GM19193 (cell line): ENCODE results near the gene BABAM1.

Experiments used
- POLR2A ChIP-seq: IDR thresholded peaks from 4 replicates; pipeline ENCODE4 v1.6.1; 2011; ENCODE audit not compliant: insufficient read depth, insufficient read length; ENCODE audit errors: extremely low read depth

BABAM1 gene

DNA sequence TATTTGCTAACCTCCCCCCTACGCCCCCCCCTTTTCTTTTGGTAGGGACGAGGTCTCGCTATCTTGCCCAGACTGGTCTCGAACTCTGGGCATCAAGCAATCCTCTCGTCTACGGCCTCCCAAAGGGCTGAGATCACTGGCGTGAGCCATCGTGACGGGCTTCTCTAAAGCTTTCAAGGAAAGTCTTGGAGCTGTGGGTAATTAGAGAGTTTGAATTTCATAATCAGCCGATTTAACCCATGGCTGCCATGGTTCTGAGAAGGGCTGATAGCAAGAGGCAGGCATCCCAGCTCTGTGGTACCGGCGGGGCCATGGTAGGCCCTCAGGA, 36.7 kb downstream of the BABAM1 start:
- no peak for TF ChIP-seq POLR2A

DNA sequence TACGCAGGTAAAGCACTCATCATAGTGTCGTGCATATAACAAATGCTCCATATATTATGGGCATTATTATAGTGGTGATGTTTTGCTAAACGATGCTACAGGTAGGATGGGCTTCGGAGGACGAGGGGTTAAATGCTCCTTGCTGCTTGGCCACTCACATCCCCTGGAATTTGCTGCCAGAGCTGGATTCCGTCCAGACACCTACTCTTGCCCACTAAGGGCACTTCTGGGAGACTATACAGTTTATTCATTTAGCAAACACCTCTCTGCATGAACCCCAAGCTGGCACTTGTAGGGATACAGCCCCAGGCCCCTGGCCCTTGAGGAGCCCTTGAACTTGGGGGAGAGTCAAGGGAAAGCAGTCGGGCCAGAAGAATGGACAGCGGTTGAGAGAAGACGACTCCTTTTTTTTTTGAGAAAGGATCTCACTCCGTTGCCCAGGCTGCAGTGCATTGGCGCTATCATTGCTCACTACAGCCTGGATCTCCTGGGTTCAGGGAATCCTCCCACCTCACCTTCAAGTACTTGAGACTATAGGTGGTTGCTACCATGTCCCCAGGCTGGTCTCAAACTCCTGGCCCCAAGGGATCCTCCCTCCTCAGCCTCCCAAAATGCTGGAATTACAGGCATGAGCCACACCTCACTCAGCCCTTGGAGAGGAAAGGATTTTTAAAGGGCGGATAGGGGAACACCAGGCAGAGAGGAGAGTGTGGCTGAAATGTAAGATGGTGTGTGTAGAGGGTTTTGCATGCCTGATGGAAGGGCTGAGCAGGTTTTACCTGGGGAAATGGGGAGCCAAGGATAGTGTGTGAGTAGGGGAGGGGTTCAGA, 37.4 kb downstream of the BABAM1 start:
- no peak for TF ChIP-seq POLR2A

GRCh38 chr19:17305216-17305516, 37.9 kb downstream of the BABAM1 start:
- TF ChIP-seq POLR2A: no peak

DNA sequence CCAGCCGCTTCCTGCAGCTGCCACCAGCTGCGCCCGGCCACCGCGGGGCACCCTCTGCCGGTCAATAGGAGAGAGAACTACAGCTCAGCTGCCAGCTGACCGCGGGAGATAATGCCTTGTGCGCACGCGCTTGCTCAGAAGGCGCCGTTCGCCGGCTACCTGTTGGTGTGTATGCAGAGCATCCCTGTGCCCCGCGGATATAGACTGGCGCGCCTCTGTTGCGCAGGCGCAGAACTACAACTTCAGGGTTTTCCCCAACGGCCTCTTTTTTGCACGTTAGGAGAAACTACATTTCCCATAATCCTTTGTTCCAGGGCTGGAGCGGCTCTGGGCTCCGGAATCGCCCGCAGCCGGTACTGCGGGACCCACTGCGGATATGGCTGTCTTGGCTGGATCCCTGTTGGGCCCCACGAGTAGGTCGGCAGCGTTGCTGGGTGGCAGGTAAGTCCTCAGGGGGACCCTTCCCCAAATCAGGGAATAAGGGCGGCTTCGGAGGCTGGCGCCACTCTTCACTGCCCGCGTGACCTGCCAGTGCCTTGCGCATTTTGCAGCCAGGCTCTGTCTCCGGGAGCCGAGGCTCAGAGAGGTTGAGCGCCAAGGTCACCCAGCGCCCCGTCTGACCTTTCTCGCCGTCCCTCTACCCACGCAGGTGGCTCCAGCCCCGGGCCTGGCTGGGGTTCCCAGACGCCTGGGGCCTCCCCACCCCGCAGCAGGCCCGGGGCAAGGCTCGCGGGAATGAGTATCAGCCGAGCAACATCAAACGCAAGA, 38.5 kb downstream of the BABAM1 start, which contains the start of gene MRPL34:
MRPL34 (plus strand) TSS at position 356 of the 768 bp plus-strand sequence; CDS start at position 377, 21 bp downstream.
- TF ChIP-seq POLR2A: peak; percentile 62

DNA sequence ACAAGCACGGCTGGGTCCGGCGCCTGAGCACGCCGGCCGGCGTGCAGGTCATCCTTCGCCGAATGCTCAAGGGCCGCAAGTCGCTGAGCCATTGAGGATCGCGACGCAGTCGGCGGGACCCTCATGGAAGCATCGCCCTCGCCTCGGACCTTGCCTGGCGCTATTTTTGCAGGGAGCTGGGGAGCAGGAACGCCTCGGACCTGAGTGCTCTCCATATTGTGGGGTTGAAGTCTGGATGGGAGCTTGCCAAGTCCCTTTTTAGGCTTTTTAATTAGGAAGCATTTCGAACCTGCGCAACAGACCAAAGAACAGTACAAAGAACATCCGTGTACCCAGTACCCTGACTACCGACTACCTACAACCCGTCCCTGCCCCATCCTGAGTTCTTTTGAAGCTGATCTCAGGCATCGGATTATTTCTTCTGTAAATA, 39.1 kb downstream of the BABAM1 start:
- TF ChIP-seq POLR2A: no peak

- TF ChIP-seq POLR2A: no peak
Observed at GRCh38 chr19:17307876-17308377, 40.7 kb downstream of the BABAM1 start.

DNA sequence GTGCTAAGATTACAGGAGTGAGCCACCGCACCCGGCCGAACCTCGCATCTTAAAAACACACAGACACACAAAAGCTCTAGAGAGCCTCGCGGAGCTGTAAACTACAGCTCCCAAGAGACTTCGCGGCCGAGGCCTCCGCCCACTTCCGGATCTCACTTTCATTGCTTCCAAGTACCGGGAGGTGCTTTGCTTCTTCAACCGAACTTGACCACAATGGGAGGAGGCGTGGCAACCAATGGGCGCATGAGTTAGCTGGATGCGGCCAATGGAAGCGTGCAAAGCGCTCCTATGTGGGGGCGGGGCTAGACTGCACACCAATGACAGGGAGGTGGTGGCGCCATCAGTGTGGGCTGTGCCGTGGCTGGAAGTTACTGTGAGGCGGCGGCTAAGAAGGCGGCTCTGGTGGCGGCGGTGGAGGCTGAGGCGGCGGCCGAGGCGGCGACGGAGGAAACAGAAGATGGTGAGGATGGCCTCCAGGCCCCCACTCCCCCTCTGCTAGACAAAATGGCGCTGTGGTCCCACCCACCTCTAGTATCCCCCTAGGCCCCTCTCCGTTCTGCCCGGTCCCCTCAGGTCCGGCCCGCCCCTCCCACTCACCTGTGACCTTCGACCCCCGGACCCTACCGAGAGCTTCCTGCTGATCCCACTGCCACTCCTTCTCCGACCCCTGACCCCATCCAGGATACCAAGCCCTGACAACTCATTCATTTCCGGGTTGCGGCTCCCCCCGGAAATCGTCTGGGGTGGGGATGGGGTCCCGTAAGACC, 42.1 kb downstream of the BABAM1 start, which contains the start of gene DDA1:
DDA1 (plus strand) TSS at position 366 of the 767 bp plus-strand sequence; CDS start at position 458, 92 bp downstream.
- peak; percentile 70 for TF ChIP-seq POLR2A

DNA sequence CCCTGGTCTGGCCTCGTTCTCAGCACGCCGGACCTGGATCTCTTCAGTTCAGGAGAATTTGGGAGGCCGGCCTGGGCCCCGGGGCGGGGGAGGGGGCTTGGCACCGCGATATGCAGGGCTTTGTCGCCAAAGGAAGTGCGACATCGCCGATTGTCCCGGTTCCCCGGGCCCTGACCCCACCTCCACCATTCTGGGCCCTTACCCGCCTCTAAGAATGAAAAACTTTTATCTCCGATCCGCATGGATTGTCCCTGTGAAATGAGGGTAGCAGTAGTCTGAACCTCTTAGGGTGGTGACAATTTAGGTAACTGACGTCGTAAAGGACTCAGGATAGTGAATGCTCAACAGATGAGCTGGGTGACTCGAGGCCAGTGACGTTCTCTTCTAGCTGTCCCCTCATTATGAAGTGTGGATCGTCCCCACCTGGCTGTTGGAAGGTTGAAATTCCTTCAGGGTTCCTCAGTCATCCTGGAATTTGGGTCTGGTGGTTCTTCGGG, 42.8 kb downstream of the BABAM1 start:
- no peak for TF ChIP-seq POLR2A

- no peak for TF ChIP-seq POLR2A
Observed at GRCh38 chr19:17311455-17312188, 44.4 kb downstream of the BABAM1 start.

DNA sequence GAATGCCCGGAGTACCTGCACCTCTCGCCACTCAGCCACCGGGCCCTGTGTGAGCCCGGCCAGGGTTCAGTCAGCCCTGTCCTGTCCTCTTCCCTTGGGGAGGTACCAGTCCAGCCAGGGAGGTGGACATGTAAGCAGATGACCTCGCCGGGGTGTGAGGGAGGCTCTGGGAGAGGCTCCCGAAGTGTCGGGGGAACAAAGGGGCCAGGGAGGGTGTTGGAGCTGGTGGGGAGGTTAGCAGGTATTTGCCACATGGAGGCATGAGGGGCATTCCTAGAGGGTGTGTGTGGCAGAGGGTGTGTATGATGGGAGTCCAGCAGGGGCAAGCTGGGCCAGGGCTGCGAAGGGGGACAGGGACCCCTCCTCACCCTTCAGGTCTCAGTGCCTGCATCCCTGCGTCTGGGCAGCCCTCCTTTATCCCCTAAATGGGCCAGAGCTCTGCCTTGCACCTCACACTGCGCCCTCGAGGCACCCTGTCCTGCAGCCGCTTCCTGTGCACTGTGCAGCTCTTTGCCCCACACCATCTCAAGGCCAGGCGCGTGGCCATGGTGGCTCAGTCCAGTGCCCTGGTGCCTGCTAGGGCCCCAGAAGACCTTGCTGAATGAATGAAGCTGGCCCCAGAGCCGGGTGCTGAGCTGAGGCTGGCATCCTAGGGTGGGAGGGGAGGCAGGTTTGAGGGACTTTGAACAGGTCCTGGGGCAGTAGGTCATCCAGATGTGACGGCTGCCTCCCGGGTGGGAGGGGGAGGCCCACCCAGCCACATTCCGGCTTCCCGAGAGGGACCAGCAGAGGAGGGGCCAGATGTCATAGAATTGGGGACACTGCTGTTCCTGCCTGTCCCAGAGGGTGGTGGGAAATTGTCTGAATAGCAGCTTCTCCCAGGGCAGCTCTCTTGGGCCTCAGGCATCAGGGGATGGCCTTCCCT, 45.2 kb downstream of the BABAM1 start:
- TF ChIP-seq POLR2A: no peak

DNA sequence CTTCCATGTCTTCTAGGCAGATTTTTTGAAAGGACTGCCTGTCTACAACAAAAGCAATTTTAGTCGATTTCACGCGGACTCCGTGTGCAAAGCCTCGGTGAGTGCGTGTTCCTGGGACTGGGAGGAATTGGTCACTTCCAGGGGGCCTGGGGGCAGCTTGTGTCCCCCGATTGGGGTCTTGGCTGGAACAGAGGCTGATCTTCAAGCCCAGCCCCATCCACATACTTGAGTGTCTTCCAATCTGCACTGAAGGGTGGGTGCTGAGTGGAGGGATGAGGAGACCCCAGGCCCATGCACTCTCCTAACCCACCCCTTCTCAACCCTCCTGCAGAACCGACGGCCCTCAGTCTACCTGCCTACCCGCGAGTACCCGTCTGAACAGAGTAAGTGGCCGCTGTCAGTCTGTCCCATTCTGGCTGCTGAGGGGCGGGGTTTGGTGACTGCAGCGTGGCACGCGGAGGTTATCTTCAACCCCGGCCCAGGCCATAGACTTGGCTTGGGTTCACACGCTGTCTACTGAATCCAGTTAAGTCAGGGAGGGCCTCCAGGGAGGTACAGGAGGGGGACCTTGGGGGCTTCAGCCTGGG, 46.9 kb downstream of the BABAM1 start:
- TF ChIP-seq POLR2A: no peak

DNA sequence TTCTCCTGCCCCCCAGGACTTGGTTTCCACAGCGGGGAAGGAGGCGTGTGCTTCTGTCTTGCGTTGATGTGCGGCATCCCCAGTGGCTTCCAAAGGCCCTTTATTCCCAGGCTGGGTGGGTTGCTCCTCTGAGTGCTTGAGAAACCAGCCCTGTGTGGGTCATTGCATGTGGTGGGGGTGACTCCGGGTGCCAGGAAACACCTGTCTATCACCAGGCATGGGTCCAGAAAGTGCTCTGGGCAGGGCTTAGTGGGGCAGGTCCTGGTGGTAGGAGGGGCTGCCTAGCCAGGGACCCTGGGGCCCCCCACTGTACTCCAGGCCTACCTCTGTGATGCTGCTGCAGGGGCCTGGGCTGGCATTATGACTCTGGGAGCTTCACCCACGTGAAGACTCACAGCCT, 51.7 kb downstream of the BABAM1 start:
- TF ChIP-seq POLR2A: no peak
